Measurements from ENCODE around the gene PPM1H. TPM values are rescaled to one million over a fixed set of nuclear protein-coding genes. Genes with fewer than 3 reads are reported as not detected.

PPM1H gene
- total RNA-seq, 1 experiment from 2014 or later: 12.0 TPM

DNA sequence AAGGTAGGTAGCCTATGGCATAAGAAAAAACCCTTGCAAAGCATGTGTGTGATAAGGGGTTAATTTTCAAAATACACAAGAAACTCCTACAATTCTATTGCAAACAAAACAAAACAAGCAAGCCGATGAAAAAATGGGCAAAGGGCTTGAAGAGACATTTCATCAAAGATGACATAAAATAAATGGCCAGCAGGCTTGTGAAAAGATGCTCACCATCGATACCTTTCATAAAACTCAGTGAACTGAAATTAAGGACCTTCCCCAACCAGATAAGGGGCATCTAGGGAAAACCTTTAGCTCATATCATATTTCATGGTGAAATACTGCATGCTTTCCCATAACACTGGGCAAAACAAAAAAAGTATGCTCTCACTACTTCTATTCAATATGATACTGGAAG lies 131.2 kb downstream of the PPM1H start:
- Histone ChIP-seq H3K9me2 (replicated peaks; ENCODE audit: low read length) (no peaks in the 10 kb centered on the region), H3K27ac (ENCODE audit: low read length) (no peak overlapping the region), H2AFZ (ENCODE audit: low read length) (no peak overlapping the region), H3K4me2 (ENCODE audit: low read length) (no peak overlapping the region), H3K9me3 (ENCODE audit: low read length) (no peaks in the 10 kb centered on the region), H3K79me2 (ENCODE audit: low read length) (no peaks in the 10 kb centered on the region), H3K36me3 (ENCODE audit: low read depth, low read length) (no peaks in the 10 kb centered on the region), H4K20me1 (ENCODE audit: low read length) (no peaks in the 10 kb centered on the region), H3F3A (ENCODE audit: low read length, unreplicated experiment) (peaks cover 8% of the 10 kb centered on the region), H3K4me1 (ENCODE audit: insufficient read depth, low read length) (peaks cover 17% of the 10 kb centered on the region), H3K4me3 (ENCODE audit: low read length) (no peak overlapping the region), H3K9ac (ENCODE audit: low read length) (no peak overlapping the region), H3K27me3 (ENCODE audit: low read length) (no peaks in the 10 kb centered on the region)
- TF ChIP-seq, protein P1, sequence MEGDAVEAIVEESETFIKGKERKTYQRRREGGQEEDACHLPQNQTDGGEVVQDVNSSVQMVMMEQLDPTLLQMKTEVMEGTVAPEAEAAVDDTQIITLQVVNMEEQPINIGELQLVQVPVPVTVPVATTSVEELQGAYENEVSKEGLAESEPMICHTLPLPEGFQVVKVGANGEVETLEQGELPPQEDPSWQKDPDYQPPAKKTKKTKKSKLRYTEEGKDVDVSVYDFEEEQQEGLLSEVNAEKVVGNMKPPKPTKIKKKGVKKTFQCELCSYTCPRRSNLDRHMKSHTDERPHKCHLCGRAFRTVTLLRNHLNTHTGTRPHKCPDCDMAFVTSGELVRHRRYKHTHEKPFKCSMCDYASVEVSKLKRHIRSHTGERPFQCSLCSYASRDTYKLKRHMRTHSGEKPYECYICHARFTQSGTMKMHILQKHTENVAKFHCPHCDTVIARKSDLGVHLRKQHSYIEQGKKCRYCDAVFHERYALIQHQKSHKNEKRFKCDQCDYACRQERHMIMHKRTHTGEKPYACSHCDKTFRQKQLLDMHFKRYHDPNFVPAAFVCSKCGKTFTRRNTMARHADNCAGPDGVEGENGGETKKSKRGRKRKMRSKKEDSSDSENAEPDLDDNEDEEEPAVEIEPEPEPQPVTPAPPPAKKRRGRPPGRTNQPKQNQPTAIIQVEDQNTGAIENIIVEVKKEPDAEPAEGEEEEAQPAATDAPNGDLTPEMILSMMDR (conservative IDR thresholded peaks at IDR 0.05; ENCODE audit: low read depth, low read length): no peak
- TF ChIP-seq EZH2phosphoT487 (IDR thresholded peaks at IDR 0.05; ENCODE audit: borderline replicate concordance, low read length) (no peak), EZH2 (IDR thresholded peaks at IDR 0.05; ENCODE audit: low read length, unreplicated experiment) (no peak)
- ChIA-PET CTCF (interaction anchor here (0.7 to 1.2 kb wide), 2 partner anchors 260 to 265 kb away, joined by 4 to 16 read pairs; no protein-coding TSS in a partner anchor), POLR2A (ENCODE audit: unreplicated experiment) (interaction anchor here (0.6 kb wide), 2 partner anchors 78 to 169 kb away, joined by 5 to 12 read pairs; no protein-coding TSS in a partner anchor)
- no peak for ATAC-seq
- intact Hi-C loops (cut with micrococcal nuclease): loop anchor here (1.0 to 5.0 kb wide), 4 partner anchors 64 to 266 kb away; partner anchors contain the start of gene PPM1H
- no TSS peak for BruUV-seq (replicated peaks)
- DNase-seq: no peak

DNA sequence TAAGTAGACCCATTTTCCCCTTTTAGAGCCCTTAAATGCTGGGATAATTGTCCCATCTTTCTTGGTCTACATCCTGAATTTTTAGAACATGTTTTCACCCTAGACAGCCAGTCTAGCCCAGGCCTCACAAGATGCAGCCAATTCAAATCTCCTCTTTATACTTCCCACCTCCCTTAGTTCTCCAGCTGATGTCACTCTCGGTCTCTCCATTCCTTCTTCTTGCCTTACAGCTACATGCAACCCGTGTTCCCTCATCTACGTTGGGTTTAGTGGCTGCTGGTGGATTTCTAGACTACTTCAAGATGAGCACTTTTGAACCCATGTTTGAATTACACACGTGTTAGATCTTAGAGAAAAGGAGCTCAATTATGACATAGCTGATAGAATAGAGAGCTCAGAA lies 132.0 kb downstream of the PPM1H start:
- Histone ChIP-seq H3K79me2 (ENCODE audit: low read length) (no peaks in the 10 kb centered on the region), H3K4me2 (ENCODE audit: low read length) (no peak overlapping the region), H3K9ac (ENCODE audit: low read length) (no peak overlapping the region), H3K4me1 (ENCODE audit: insufficient read depth, low read length) (peaks cover 17% of the 10 kb centered on the region), H3F3A (ENCODE audit: low read length, unreplicated experiment) (peaks cover 8% of the 10 kb centered on the region), H3K27me3 (ENCODE audit: low read length) (no peaks in the 10 kb centered on the region), H3K9me2 (replicated peaks; ENCODE audit: low read length) (no peaks in the 10 kb centered on the region), H4K20me1 (ENCODE audit: low read length) (no peaks in the 10 kb centered on the region), H3K36me3 (ENCODE audit: low read depth, low read length) (no peaks in the 10 kb centered on the region), H3K27ac (ENCODE audit: low read length) (no peak overlapping the region), H3K9me3 (ENCODE audit: low read length) (no peaks in the 10 kb centered on the region), H3K4me3 (ENCODE audit: low read length) (no peak overlapping the region), H2AFZ (ENCODE audit: low read length) (no peak overlapping the region)
- intact Hi-C loops (cut with micrococcal nuclease): loop anchor here (1.0 to 5.0 kb wide), 4 partner anchors 64 to 266 kb away; partner anchors contain the start of gene PPM1H
- TF ChIP-seq, protein P1 (conservative IDR thresholded peaks at IDR 0.05; ENCODE audit: low read depth, low read length): peak; percentile 54
- no peak for TF ChIP-seq EZH2phosphoT487 (IDR thresholded peaks at IDR 0.05; ENCODE audit: borderline replicate concordance, low read length)
- TF ChIP-seq EZH2 (IDR thresholded peaks at IDR 0.05; ENCODE audit: low read length, unreplicated experiment): no peak
- DNase-seq (peak; percentile 46), ATAC-seq (no peak)
- CTCF ChIA-PET: interaction anchor here (0.6 to 1.2 kb wide), 6 partner anchors 37 to 315 kb away, joined by 3 to 16 read pairs (median 4); no protein-coding TSS in a partner anchor
- no TSS peak for BruUV-seq (replicated peaks)
- POLR2A ChIA-PET (ENCODE audit: unreplicated experiment): no interaction called here

DNA sequence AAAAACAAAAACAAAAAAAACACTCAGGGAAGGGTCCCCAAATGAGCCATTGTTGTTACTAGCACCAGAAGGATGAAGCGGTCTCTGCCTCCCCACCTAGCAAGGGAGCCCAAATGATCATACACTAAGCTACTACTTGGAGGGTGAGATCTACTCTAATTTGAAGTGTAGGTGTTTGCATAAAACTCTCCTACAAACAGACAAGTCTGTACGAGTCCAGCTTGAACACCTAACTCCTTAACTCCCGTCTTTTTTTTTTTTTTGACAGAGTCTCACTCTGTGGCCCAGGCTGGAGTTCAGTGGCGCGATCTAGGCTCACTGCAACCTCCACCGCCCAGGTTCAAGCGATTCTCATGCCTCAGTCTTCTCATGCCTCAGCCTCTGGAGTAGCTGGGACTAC lies 132.6 kb downstream of the PPM1H start:
- ATAC-seq: no peak
- H3K4me3 ChIP-seq (ENCODE audit: low read length): no peak overlapping the region
- H3K9me2 ChIP-seq (replicated peaks; ENCODE audit: low read length): no peaks in the 10 kb centered on the region
- peaks cover 17% of the 10 kb centered on the region for H3K4me1 ChIP-seq (ENCODE audit: insufficient read depth, low read length)
- ChIA-PET CTCF (interaction anchor here (0.6 to 1.2 kb wide), 4 partner anchors 38 to 316 kb away, joined by 3 to 16 read pairs (median 4); no protein-coding TSS in a partner anchor), POLR2A (ENCODE audit: unreplicated experiment) (no interaction called here)
- H3K27ac ChIP-seq (ENCODE audit: low read length): no peak overlapping the region
- H3F3A ChIP-seq (ENCODE audit: low read length, unreplicated experiment): peaks cover 8% of the 10 kb centered on the region
- H2AFZ ChIP-seq (ENCODE audit: low read length): no peak overlapping the region
- no peaks in the 10 kb centered on the region for H3K9me3 ChIP-seq (ENCODE audit: low read length)
- no peaks in the 10 kb centered on the region for H3K27me3 ChIP-seq (ENCODE audit: low read length)
- H3K4me2 ChIP-seq (ENCODE audit: low read length): no peak overlapping the region
- no peak for DNase-seq
- no peak overlapping the region for H3K9ac ChIP-seq (ENCODE audit: low read length)
- BruUV-seq (replicated peaks): no TSS peak
- TF ChIP-seq EZH2phosphoT487 (IDR thresholded peaks at IDR 0.05; ENCODE audit: borderline replicate concordance, low read length) (no peak), EZH2 (IDR thresholded peaks at IDR 0.05; ENCODE audit: low read length, unreplicated experiment) (no peak)
- TF ChIP-seq, protein P1 (conservative IDR thresholded peaks at IDR 0.05; ENCODE audit: low read depth, low read length): no peak
- no peaks in the 10 kb centered on the region for H4K20me1 ChIP-seq (ENCODE audit: low read length)
- intact Hi-C loops (cut with micrococcal nuclease): loop anchor here (2.0 to 5.0 kb wide), 3 partner anchors 65 to 185 kb away; partner anchors contain the start of gene PPM1H
- H3K79me2 ChIP-seq (ENCODE audit: low read length): no peaks in the 10 kb centered on the region
- H3K36me3 ChIP-seq (ENCODE audit: low read depth, low read length): no peaks in the 10 kb centered on the region
